Left ventricle myocardium inferior (tissue), 1 donor: ENCODE results near the gene HDAC5. TPM values are rescaled to one million over a fixed set of nuclear protein-coding genes. Genes with fewer than 3 reads are reported as not detected.

ENCODE experiments used
- DNase-seq: peaks from one replicate; pipeline ENCODE4 v3.0.0-alpha.2; 2020
- H3K27ac ChIP-seq: fragments of 200-600 bp; replicated peaks from 2 replicates; pipeline ENCODE4 v1.8.0; 2021
- H3K27me3 ChIP-seq: fragments of 200-600 bp; 2 replicates; pipeline ENCODE4 v1.8.0; 2021; ENCODE audit warnings: low read depth
- H3K36me3 ChIP-seq: fragments of 200-600 bp; 2 replicates; pipeline ENCODE4 v1.8.0; 2021
- H3K4me1 ChIP-seq: fragments of 200-600 bp; 2 replicates; pipeline ENCODE4 v1.8.0; 2021
- H3K4me3 ChIP-seq: fragments of 200-600 bp; 2 replicates; pipeline ENCODE4 v1.8.0; 2021; ENCODE audit warnings: mild to moderate bottlenecking, moderate library complexity
- H3K9me3 ChIP-seq: fragments of 200-600 bp; replicated peaks from 2 replicates; pipeline ENCODE4 v1.8.0; 2021
- intact Hi-C: fragments of 100-400 bp; cut with micrococcal nuclease; formaldehyde crosslinking; loops from one replicate; pipeline ENCODE4 v1.11.0; 2022
- total RNA-seq: library from RNA; stranded (reverse); fragmentation: NEBNext Ultra II Directional; extraction: Animal tissue kit (Norgen Biotek cat#: 25700); gene quantifications from one replicate; pipeline ENCODE4 v1.2.1, GENCODE V29; 2021
- TF ChIP-seq, protein P1 (sequence below): fragments of 200-600 bp; IDR thresholded peaks from 2 replicates; pipeline ENCODE4 v1.8.0; 2021; ENCODE audit warnings: antibody characterized with exemption, mild to moderate bottlenecking, borderline replicate concordance
- donor health status: DM: no; HTN: yes; CAD: no; lungs with severe emphysema.

The HDAC5 gene
- total RNA-seq, 1 donor from 2014 or later: 62.6 TPM

DNA sequence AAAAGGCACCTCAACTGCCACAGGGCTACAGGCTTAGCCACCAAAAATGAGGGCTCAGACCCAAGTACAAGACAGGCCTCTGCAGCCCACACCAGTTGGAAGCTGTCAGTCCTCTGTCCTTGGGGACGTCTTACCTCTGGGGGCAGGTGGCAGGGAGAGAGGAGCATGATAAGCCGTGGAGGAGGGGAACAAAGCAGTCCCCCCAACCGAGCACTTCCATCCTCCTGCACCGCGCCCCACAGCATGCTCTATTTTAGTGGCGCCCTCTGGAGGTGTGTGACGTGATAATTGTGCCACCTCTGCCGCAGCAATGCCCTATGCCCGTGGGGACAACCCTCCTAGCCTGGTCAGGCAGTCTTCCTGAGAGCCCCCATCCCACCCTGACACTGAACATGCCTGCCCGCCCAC, 39.3 kb downstream of the HDAC5 start:
- Histone ChIP-seq H3K27me3 (no peaks in the 10 kb centered on the region), H3K36me3 (peaks cover 97% of the 10 kb centered on the region), H3K4me3 (no peak overlapping the region), H3K4me1 (no peaks in the 10 kb centered on the region), H3K27ac (peak overlapping the region; percentile 9), H3K9me3 (no peaks in the 10 kb centered on the region)
- intact Hi-C loops: no loop called here
- TF ChIP-seq, protein P1, sequence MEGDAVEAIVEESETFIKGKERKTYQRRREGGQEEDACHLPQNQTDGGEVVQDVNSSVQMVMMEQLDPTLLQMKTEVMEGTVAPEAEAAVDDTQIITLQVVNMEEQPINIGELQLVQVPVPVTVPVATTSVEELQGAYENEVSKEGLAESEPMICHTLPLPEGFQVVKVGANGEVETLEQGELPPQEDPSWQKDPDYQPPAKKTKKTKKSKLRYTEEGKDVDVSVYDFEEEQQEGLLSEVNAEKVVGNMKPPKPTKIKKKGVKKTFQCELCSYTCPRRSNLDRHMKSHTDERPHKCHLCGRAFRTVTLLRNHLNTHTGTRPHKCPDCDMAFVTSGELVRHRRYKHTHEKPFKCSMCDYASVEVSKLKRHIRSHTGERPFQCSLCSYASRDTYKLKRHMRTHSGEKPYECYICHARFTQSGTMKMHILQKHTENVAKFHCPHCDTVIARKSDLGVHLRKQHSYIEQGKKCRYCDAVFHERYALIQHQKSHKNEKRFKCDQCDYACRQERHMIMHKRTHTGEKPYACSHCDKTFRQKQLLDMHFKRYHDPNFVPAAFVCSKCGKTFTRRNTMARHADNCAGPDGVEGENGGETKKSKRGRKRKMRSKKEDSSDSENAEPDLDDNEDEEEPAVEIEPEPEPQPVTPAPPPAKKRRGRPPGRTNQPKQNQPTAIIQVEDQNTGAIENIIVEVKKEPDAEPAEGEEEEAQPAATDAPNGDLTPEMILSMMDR: no peak
- DNase-seq: no peak

DNA sequence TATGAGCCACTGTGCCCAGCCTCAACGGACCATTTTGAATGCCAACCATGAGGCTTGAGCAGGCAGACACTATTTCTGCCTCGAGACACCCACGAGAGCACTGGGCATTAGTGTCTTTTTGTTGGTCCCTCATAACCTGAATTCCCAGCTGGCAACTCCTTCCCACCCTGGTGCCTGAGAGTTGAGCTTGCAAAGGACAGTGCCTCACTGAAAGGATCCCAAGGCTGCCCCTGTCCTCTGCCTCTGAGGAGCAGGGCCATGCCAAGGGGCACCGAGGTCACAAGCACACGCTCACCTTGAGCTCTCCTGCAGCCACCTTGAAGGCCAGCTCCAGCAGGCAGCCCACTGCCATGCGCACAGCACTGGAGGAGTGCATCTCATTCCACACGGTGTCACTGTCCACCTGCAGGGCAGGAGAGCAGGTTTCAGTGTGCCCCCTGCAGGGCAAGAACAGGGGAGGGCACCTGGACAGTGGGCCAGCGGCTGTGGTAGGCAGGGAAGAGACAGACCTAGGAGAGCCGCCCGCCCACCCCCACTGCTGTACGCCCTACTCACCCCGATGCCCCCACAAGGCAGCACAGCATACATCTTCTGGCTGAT, 40.1 kb downstream of the HDAC5 start:
- no peak overlapping the region for H3K4me3 ChIP-seq
- H3K27me3 ChIP-seq: no peaks in the 10 kb centered on the region
- intact Hi-C loops: no loop called here
- no peak for DNase-seq
- TF ChIP-seq, protein P1: peak; percentile 50
- peaks cover 97% of the 10 kb centered on the region for H3K36me3 ChIP-seq
- H3K27ac ChIP-seq: no peak overlapping the region
- no peaks in the 10 kb centered on the region for H3K4me1 ChIP-seq
- H3K9me3 ChIP-seq: no peaks in the 10 kb centered on the region

- intact Hi-C loops: no loop called here
- Histone ChIP-seq H3K4me1 (peaks cover 5% of the 10 kb centered on the region), H3K27me3 (no peaks in the 10 kb centered on the region), H3K9me3 (no peaks in the 10 kb centered on the region), H3K4me3 (no peak overlapping the region), H3K27ac (no peak overlapping the region), H3K36me3 (peaks cover 97% of the 10 kb centered on the region)
- DNase-seq: no peak
- TF ChIP-seq, protein P1: no peak
These were observed 41.0 kb downstream of the HDAC5 start for GRCh38 chr17:44082256-44082927.

GRCh38 chr17:44081681-44082080, 41.8 kb downstream of the HDAC5 start:
- Histone ChIP-seq H3K4me3 (no peak overlapping the region), H3K36me3 (peaks cover 97% of the 10 kb centered on the region), H3K4me1 (peaks cover 12% of the 10 kb centered on the region), H3K9me3 (no peaks in the 10 kb centered on the region), H3K27ac (no peak overlapping the region), H3K27me3 (no peaks in the 10 kb centered on the region)
- TF ChIP-seq, protein P1: no peak
- no peak for DNase-seq
- intact Hi-C loops: no loop called here

- no peak for DNase-seq
- no peaks in the 10 kb centered on the region for H3K9me3 ChIP-seq
- H3K36me3 ChIP-seq: peaks cover 99% of the 10 kb centered on the region
- TF ChIP-seq, protein P1: no peak
- H3K27me3 ChIP-seq: no peaks in the 10 kb centered on the region
- no peak overlapping the region for H3K27ac ChIP-seq
- H3K4me3 ChIP-seq: no peak overlapping the region
- peaks cover 23% of the 10 kb centered on the region for H3K4me1 ChIP-seq
- intact Hi-C loops: no loop called here
These were observed 43.3 kb downstream of the HDAC5 start for GRCh38 chr17:44079877-44080821.
